Spleen (tissue), 11 donors: ENCODE data around the gene DNAJC18. TPM values are rescaled to one million over a fixed set of nuclear protein-coding genes. Genes with fewer than 3 reads are reported as not detected.

Experiments
- DNase-seq: peaks from one replicate; pipeline ENCODE4 v3.0.0-alpha.2; 2020
- H3K27ac ChIP-seq, 8 donors: fragments of 200-600 bp; sonication (generic) in 7 of 8; 1 replicate in 4 of 8; 2 replicates in 4 of 8; pipeline versions ENCODE4 v1.5.0 to v1.8.0; 2016 to 2021; ENCODE audit warnings: inconsistent platforms in 4 of 8, mild to moderate bottlenecking in 4 of 8, moderate library complexity in 1 of 8
- H3K27me3 ChIP-seq, 7 donors: fragments of 200-600 bp; sonication (generic) in 6 of 7; replicated peaks in 1 of 7; 1 replicate in 4 of 7; 2 replicates in 3 of 7; pipeline versions ENCODE4 v1.5.0 to v1.8.0; 2016 to 2021; ENCODE audit warnings: inconsistent platforms in 3 of 7, mild to moderate bottlenecking in 1 of 7
- H3K36me3 ChIP-seq, 6 donors: fragments of 200-600 bp; sonication (generic) in 5 of 6; 1 replicate in 4 of 6; 2 replicates in 2 of 6; pipeline versions ENCODE4 v1.5.0 to v1.8.0; 2016 to 2021; ENCODE audit warnings: inconsistent platforms in 2 of 6
- H3K4me1 ChIP-seq, 6 donors: fragments of 200-600 bp; sonication (generic) in 5 of 6; 1 replicate in 3 of 6; 2 replicates in 3 of 6; pipeline versions ENCODE4 v1.5.0 to v1.8.0; 2016 to 2021; ENCODE audit warnings: inconsistent platforms in 3 of 6
- H3K4me3 ChIP-seq, 8 donors: fragments of 200-600 bp; sonication (generic) in 7 of 8; 1 replicate in 4 of 8; 2 replicates in 4 of 8; pipeline versions ENCODE4 v1.5.0 to v1.8.0; 2016 to 2021; ENCODE audit warnings: inconsistent platforms in 4 of 8, mild to moderate bottlenecking in 4 of 8, moderate library complexity in 2 of 8
- H3K9me3 ChIP-seq, 8 donors: fragments of 200-600 bp; sonication (generic) in 7 of 8; 1 replicate in 4 of 8; 2 replicates in 4 of 8; pipeline versions ENCODE4 v1.5.0 to v1.8.0; 2016 to 2021; ENCODE audit warnings: inconsistent platforms in 4 of 8
- POLR2A ChIP-seq, 3 donors: fragments of 450-650 bp; IDR thresholded peaks; one replicate each; pipeline ENCODE4 v1.5.1; 2017; ENCODE audit warnings: antibody characterized with exemption in 3 of 3, mild to moderate bottlenecking in 1 of 3
- POLR2AphosphoS5 ChIP-seq, 3 donors: sonication (generic); formaldehyde crosslinking; IDR thresholded peaks; one replicate each; pipeline ENCODE4 v1.5.1; 2017; ENCODE audit warnings: antibody characterized with exemption in 3 of 3
- WGBS, 5 donors: extraction: QIAGEN DNeasy Blood & Tissue Kit in 3 of 5; methylation state at CpG; one replicate each; pipeline versions ENCODE4 v1.1.5 to v1.1.7; 2013 to 2018; 5-methylcytosine and 5-hydroxymethylcytosine counted together
- intact Hi-C: fragments of 100-400 bp; cut with DNase I; formaldehyde crosslinking; loops from one replicate; pipeline ENCODE4 v1.15.0; 2023; ENCODE audit warnings: low total_unique reads
- polyA plus RNA-seq, 3 donors: library from polyadenylated mRNA; stranded (reverse); fragments of 200-250 nt; gene quantifications; one replicate each; pipeline ENCODE4 v1.2.1, GENCODE V29; 2013
- total RNA-seq, 7 donors: library from RNA; depleted of rRNA in 3 of 7; stranded (reverse); fragments of >200 nt in 3 of 7; fragmentation: NEBNext Ultra II Directional in 4 of 7; extraction: Animal tissue kit (Norgen Biotek cat#: 25700) in 4 of 7; gene quantifications; one replicate each; pipeline versions ENCODE4 v1.1.0 to v1.2.1, GENCODE V29; 2016 to 2021
- TF ChIP-seq, protein P1 (sequence below), 11 experiments: fragments of 200-600 bp in 7 of 11; fragments of 450-650 bp in 4 of 11; sonication (generic) in 4 of 11; IDR thresholded peaks in 8 of 11; conservative IDR thresholded peaks in 3 of 11; 1 replicate in 7 of 11; 2 replicates in 4 of 11; pipeline versions ENCODE4 v1.4.0 to v1.8.0; 2016 to 2021; ENCODE audit warnings: antibody characterized with exemption in 11 of 11, inconsistent platforms in 4 of 11, mild to moderate bottlenecking in 1 of 11
- donor health status: healthy with polysubstance abuse.
- donor health status: DM: no; HTN: no; CAD: no; lungs with moderate emphysema.
- donor health status: DM: no; HTN: no; CAD: no.
- donor health status: Bipolar disorder and iron deficiency.
- donor health status: healthy.
- donor health status: DM: no; HTN: no; CAD: no.
- donor health status: DM: yes; HTN: yes; CAD: no.

DNAJC18 gene
- total and polyA plus RNA-seq, 10 donors, result 1.3 to 10.8 (median 7.1) TPM

DNA sequence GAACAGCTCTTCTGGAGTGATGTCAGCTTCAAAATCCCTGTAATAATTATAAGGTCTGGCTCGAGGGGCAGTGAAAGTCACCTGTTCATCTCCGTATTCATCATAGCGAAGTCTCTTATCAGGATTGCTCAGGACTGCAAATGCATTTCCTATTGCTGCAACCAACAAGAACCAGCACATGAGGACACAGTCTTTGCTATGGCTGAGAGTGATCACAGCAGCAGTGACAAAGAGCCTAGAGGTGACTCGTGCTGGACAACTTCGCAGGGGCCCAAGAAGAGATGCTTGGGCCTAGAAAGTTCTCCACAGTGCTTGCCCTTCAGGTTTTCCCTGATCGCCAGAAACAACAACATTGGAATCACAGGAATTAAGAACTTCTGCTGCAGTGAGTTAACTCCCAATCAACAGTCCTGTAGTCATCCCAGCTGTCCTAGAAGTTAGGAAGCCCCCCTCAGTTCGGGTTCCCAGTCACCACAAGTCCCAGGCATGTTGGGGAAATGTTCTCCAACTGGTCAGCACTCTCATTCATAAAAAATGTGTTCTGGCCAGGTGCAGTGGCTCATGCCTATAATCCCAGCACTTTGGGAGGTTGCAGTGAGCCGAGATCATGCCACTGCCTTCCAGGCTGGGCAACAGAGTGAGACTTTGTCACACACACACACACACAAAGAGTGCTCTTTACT lies 13.0 kb downstream of the DNAJC18 start:
- intact Hi-C loops, result no loop called here
- DNase-seq, result no peak
- Histone ChIP-seq H3K36me3 (peaks cover 0 to 57% (median 9%) of the 10 kb centered on the region in 6 donors), H3K27ac (no peak overlapping the region), H3K27me3 (no peaks in the 10 kb centered on the region), H3K4me3 (no peak overlapping the region), H3K4me1 (peaks cover 0 to 7% (median 3%) of the 10 kb centered on the region in 6 donors), H3K9me3 (no peaks in the 10 kb centered on the region)
- WGBS, 5 donors, result 71 to 86% (median 74%) methylated on average over 8 of the region's 8 CpGs
- TF ChIP-seq, protein P1, sequence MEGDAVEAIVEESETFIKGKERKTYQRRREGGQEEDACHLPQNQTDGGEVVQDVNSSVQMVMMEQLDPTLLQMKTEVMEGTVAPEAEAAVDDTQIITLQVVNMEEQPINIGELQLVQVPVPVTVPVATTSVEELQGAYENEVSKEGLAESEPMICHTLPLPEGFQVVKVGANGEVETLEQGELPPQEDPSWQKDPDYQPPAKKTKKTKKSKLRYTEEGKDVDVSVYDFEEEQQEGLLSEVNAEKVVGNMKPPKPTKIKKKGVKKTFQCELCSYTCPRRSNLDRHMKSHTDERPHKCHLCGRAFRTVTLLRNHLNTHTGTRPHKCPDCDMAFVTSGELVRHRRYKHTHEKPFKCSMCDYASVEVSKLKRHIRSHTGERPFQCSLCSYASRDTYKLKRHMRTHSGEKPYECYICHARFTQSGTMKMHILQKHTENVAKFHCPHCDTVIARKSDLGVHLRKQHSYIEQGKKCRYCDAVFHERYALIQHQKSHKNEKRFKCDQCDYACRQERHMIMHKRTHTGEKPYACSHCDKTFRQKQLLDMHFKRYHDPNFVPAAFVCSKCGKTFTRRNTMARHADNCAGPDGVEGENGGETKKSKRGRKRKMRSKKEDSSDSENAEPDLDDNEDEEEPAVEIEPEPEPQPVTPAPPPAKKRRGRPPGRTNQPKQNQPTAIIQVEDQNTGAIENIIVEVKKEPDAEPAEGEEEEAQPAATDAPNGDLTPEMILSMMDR (IDR thresholded peaks at IDR 0.05 in 8 of 11, conservative IDR thresholded peaks at IDR 0.05 in 3 of 11), result no peak
- TF ChIP-seq POLR2AphosphoS5 (IDR thresholded peaks at IDR 0.05), result no peak
- TF ChIP-seq POLR2A (IDR thresholded peaks at IDR 0.05), result no peak

DNA sequence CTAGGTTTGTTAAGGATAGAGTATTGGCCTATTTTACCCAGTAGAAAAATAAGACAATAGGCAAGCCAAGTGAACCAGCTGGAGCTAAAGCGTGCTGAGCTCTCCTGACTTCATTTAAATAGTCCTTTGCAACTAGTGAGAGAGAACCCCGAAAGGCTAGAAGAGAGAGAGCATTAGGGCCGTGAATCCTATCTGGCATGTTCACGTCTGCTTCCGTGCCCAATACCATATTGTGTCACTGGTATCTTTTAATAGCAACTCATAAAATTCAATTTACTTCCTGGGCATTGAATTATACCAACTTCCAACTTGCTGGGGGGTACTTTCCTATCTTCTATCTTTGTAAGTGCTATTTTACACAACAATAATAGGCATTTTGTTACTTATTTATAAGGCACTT lies 13.8 kb downstream of the DNAJC18 start:
- peaks cover 0 to 7% (median 3%) of the 10 kb centered on the region in 6 donors for H3K4me1 ChIP-seq
- no peak overlapping the region for H3K4me3 ChIP-seq
- intact Hi-C loops, result no loop called here
- peaks cover 0 to 63% (median 9%) of the 10 kb centered on the region in 6 donors for H3K36me3 ChIP-seq
- no peaks in the 10 kb centered on the region for H3K27me3 ChIP-seq
- no peak overlapping the region for H3K27ac ChIP-seq
- TF ChIP-seq POLR2A (IDR thresholded peaks at IDR 0.05), result no peak
- no peak for TF ChIP-seq POLR2AphosphoS5 (IDR thresholded peaks at IDR 0.05)
- TF ChIP-seq, protein P1 (IDR thresholded peaks at IDR 0.05 in 8 of 11, conservative IDR thresholded peaks at IDR 0.05 in 3 of 11), result no peak
- 85 to 96% (median 89%) methylated on average over 5 of the region's 5 CpGs for WGBS, 5 donors
- no peak for DNase-seq
- no peaks in the 10 kb centered on the region for H3K9me3 ChIP-seq

DNA sequence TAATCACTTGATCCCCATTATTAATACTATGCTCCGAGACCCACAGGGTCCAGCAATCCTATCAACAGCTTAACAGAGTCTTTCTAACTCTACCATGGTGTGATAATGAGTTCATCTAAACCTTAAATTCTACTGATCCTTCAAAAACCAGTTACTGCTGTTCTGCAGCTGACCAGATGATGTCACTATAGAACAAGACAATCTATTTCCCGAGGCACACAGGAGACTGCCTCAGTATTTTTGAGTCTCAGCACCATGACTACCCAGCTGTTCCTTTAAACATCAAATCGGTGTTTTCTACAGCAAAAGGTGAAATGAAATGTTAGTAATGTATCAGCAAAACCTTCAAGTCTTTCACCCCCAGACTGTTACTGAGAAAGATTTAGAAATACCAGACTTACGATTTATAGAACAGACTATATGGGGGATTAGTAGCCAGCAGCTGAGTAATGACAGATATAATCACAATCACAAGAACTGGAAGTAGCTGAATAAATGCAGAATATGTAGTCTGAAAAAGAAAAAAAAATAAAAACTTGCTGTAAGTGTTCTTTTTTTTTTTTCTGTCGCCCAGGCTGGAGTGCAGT lies 16.9 kb downstream of the DNAJC18 start:
- no peak for TF ChIP-seq POLR2A (IDR thresholded peaks at IDR 0.05)
- TF ChIP-seq, protein P1 (IDR thresholded peaks at IDR 0.05 in 8 of 11, conservative IDR thresholded peaks at IDR 0.05 in 3 of 11), result peak; percentile 73 to 90 (median 81)
- H3K27ac ChIP-seq, result no peak overlapping the region
- H3K4me1 ChIP-seq, result peaks cover 0 to 25% (median 13%) of the 10 kb centered on the region in 6 donors
- no peak overlapping the region for H3K4me3 ChIP-seq
- intact Hi-C loops, result loop anchor here (5.0 kb wide), 2 partner anchors 90 to 340 kb away; no protein-coding TSS in a partner anchor
- no peak for DNase-seq
- 42 to 45% (median 43%) methylated on average over 5 of the region's 5 CpGs for WGBS, 5 donors
- peaks cover 0 to 72% (median 16%) of the 10 kb centered on the region in 6 donors for H3K36me3 ChIP-seq
- no peaks in the 10 kb centered on the region for H3K27me3 ChIP-seq
- no peaks in the 10 kb centered on the region for H3K9me3 ChIP-seq
